ENCODE measurements around the gene RALGPS1. TPM values are rescaled to one million over a fixed set of nuclear protein-coding genes. Genes with fewer than 3 reads are reported as not detected.

Gene RALGPS1
- polyA plus RNA-seq, 1 of the 3 experiments (the other 2 are of a cell fraction): 3.9 TPM

DNA sequence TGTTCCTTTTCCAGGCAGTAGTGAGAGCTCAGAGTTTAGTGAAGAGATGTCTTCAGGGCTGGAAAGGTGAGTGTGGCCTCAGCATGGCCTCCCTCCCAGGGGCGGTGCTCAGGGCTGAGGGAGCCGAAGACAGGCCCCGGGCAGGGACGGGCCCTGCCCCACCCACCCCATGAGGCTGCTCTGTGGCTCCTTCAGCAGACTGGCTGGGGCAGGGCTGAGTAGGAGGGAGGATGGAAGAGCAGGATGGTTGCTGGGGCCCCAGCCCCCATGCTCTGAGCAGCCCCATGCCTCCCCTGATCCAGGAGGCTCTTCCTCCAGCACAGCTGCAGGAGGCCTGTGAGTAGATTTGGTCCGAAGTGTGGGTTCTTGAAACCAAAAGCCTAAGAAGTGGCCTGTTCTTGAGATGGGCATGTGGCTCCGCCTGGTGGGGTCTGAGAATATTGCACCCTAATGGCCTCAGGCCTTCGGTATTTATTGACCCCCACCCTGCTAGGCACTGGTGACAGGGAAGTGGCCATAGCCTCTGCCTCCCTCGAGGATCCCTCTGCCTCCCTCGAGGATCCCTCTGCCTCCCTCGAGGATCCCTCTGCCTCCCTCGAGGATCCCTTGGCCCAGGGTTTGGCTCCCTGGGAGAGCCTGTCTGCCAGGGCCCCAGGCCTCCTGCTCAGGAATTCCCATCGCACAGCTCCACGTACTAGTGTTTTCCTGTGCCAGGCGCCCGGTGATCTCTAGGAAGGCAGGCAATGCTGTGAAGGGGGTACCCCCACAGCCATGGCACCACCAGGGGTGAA, 284.6 kb downstream of the RALGPS1 start:
- ChIA-PET CTCF (interaction anchor here (0.6 to 11.2 kb wide), 46 partner anchors 10 to 390 kb away, joined by 3 to 202 read pairs (median 4); no protein-coding TSS in a partner anchor), POLR2A (no interaction called here)
- no peak overlapping the region for H3K9ac ChIP-seq
- 27% methylated on average over 6 of the region's 15 CpGs for WGBS (ENCODE audit: low lambda C conversion rate)
- H2AFZ ChIP-seq (ENCODE audit: low read depth): no peak overlapping the region
- no peaks in the 10 kb centered on the region for H4K20me1 ChIP-seq (ENCODE audit: insufficient read depth)
- H3K4me2 ChIP-seq: no peak overlapping the region
- peaks cover 0 to 34% of the 10 kb centered on the region in 2 experiments; a peak in 2 of 4 replicates for H3K4me1 ChIP-seq (ENCODE audit: control insufficient read depth in 1 of 2, insufficient read depth in 2 of 2, low read depth in 1 of 2, low read length in 1 of 2)
- H3K27ac ChIP-seq (ENCODE audit: low read depth in 2 of 2, low read length in 1 of 2): no peak overlapping the region
- no peaks in the 10 kb centered on the region for H3K9me2 ChIP-seq
- no peaks in the 10 kb centered on the region for H3K9me3 ChIP-seq
- H3K79me2 ChIP-seq (ENCODE audit: insufficient read depth): no peaks in the 10 kb centered on the region
- H3F3A ChIP-seq (replicated peaks; ENCODE audit: insufficient read depth): no peaks in the 10 kb centered on the region
- H3K4me3 ChIP-seq (ENCODE audit: low read depth in 2 of 2, low read length in 1 of 2): peak overlapping the region in 1 of 2 experiments; percentile 27; a peak in 1 of 4 replicates
- H3K27me3 ChIP-seq (ENCODE audit: insufficient read depth): no peaks in the 10 kb centered on the region
- DNase-seq: peak; percentile 84
- H3K36me3 ChIP-seq (replicated peaks in 1 of 2; ENCODE audit: control insufficient read depth in 1 of 2, insufficient read depth in 2 of 2, low read length in 1 of 2): no peaks in the 10 kb centered on the region
- TF ChIP-seq, protein P1, sequence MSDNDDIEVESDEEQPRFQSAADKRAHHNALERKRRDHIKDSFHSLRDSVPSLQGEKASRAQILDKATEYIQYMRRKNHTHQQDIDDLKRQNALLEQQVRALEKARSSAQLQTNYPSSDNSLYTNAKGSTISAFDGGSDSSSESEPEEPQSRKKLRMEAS (IDR thresholded peaks at IDR 0.05; ENCODE audit: low read depth): no peak
- TF ChIP-seq JUND (IDR thresholded peaks at IDR 0.05) (no peak), FOXJ3 (CRISPR knock-in tag; IDR thresholded peaks at IDR 0.05) (no peak), MXI1 (IDR thresholded peaks at IDR 0.05; ENCODE audit: low read depth, low read length) (no peak), GABPA (IDR thresholded peaks at IDR 0.05; ENCODE audit: low read depth) (no peak), SIN3A (IDR thresholded peaks at IDR 0.05; ENCODE audit: borderline replicate concordance, low read depth, low read length) (no peak), CTCF (IDR thresholded peaks at IDR 0.05) (peak; percentile 86), PBX3 (IDR thresholded peaks at IDR 0.05) (no peak), NFIC (IDR thresholded peaks at IDR 0.05; ENCODE audit: borderline replicate concordance) (no peak), TAF1 (IDR thresholded peaks at IDR 0.05; ENCODE audit: borderline replicate concordance, low read depth, low read length) (no peak), TCF12 (IDR thresholded peaks at IDR 0.05) (no peak), ELF1 (IDR thresholded peaks at IDR 0.05) (no peak), POLR2AphosphoS5 (IDR thresholded peaks at IDR 0.05; ENCODE audit: low read depth, low read length) (no peak), EP300 (IDR thresholded peaks at IDR 0.05; ENCODE audit: borderline replicate concordance in 1 of 2, low read depth in 1 of 2, low read length in 1 of 2) (no peak), CHD2 (IDR thresholded peaks at IDR 0.05; ENCODE audit: low read length, partially characterized antibody) (peak; percentile 17), NRF1 (IDR thresholded peaks at IDR 0.05; ENCODE audit: low read depth, low read length) (0 out of 2 replicates have a peak, but pooled peaks have one; percentile 22), USF2 (IDR thresholded peaks at IDR 0.05; ENCODE audit: borderline replicate concordance, low read depth, low read length) (no peak), RAD21 (IDR thresholded peaks at IDR 0.05; ENCODE audit: low read length) (peak; percentile 99), IRF3 (IDR thresholded peaks at IDR 0.05; ENCODE audit: low read depth, low read length) (no peak), RFX5 (IDR thresholded peaks at IDR 0.05; ENCODE audit: low read length) (no peak), GATA2 (CRISPR knock-in tag; IDR thresholded peaks at IDR 0.05) (no peak), REST (IDR thresholded peaks at IDR 0.05; ENCODE audit: low read depth, low read length) (no peak), SMC3 (IDR thresholded peaks at IDR 0.05; ENCODE audit: low read depth, low read length) (peak; percentile 98), FOXM1 (IDR thresholded peaks at IDR 0.05; ENCODE audit: low read depth) (no peak), FOSL2 (IDR thresholded peaks at IDR 0.05; ENCODE audit: borderline replicate concordance, low read depth) (no peak)
